ENCODE measurements around the gene LYRM4.

LYRM4 gene

DNA sequence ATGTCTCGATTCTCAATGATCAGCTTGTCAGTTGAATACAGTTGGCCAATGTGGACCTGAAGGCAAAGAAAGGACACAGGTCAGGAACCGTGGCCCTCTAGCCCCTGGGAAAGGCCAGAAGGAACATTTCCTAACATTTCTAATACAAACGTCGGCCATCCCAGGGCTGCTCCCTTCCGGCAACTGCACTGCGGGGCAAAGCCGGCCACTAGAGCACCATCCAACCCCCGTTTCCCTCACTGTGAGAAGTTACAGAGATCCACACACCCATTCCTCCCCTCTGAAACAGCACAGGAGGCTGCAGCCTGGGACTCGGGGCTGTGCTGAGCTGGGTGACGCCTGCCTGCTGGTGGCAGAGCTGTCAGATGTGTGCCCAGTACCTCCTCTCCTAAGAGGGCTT is 151.3 kb downstream of the LYRM4 start:
- no peak for DNase-seq (ENCODE audit: low spot score)
- no peaks in the 10 kb centered on the region for H3K36me3 Mint-ChIP-seq (ENCODE audit: low read depth)
- no peak overlapping the region for H3K4me3 Mint-ChIP-seq
- H3K4me1 Mint-ChIP-seq (ENCODE audit: low read depth): no peaks in the 10 kb centered on the region
- no peak overlapping the region for H3K27ac Mint-ChIP-seq
- H3K27me3 Mint-ChIP-seq (ENCODE audit: low read depth): no peaks in the 10 kb centered on the region
- H3K9me3 Mint-ChIP-seq: no peaks in the 10 kb centered on the region

DNA sequence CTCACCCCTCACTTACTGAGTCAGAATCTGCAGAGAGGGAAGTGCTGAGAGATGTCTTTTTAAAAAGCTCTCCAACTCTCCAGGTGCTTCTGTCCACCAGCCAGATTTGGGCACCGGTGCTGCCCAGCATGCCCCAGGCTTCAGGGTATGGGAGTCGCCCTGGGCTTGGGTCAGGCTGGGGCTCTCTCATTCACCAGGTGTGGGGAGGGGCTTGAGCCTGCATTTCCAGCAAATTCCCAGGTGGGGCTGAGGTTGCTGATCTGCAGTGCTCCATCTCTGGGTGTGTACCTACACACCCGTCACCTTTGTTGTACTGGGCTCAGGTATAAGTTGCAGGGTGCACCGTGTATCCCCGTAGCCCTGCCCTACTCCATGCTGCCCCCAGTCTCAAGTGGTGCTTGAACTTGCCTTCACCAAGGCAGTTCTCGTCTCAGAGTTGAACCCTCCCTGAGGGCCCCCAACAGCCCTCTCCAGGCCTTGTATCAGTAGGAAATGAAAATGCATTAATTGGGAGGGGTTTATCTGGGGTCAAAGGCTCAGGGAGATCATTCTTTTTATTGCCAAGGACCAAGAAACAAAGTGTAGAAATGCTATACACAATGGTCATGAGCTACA is 152.1 kb downstream of the LYRM4 start:
- H3K27ac Mint-ChIP-seq: no peak overlapping the region
- DNase-seq (ENCODE audit: low spot score): no peak
- H3K36me3 Mint-ChIP-seq (ENCODE audit: low read depth): no peaks in the 10 kb centered on the region
- H3K27me3 Mint-ChIP-seq (ENCODE audit: low read depth): no peaks in the 10 kb centered on the region
- H3K9me3 Mint-ChIP-seq: no peaks in the 10 kb centered on the region
- H3K4me3 Mint-ChIP-seq: no peak overlapping the region
- no peaks in the 10 kb centered on the region for H3K4me1 Mint-ChIP-seq (ENCODE audit: low read depth)

DNA sequence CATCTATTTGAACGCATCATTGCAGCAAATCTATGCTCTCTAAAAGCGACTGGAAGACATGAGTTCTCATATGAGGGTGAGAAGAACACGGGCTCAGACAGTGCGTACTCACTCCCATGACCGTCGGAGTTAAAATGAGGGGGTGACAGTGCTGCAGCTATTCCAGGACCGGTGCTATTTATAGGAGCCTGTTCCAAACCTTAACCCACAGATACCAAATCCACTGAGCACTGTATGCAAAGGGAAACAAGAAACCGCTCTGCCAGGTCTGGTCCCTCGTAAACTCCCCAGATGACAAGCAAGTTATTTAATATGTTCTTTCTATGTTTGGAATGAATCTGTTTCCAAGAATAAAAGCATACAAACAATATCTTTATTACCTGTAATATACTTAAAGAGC is 152.7 kb downstream of the LYRM4 start:
- H3K27me3 Mint-ChIP-seq (ENCODE audit: low read depth): no peaks in the 10 kb centered on the region
- H3K27ac Mint-ChIP-seq: no peak overlapping the region
- no peak for DNase-seq (ENCODE audit: low spot score)
- H3K4me1 Mint-ChIP-seq (ENCODE audit: low read depth): no peaks in the 10 kb centered on the region
- H3K36me3 Mint-ChIP-seq (ENCODE audit: low read depth): no peaks in the 10 kb centered on the region
- no peaks in the 10 kb centered on the region for H3K9me3 Mint-ChIP-seq
- no peak overlapping the region for H3K4me3 Mint-ChIP-seq

DNA sequence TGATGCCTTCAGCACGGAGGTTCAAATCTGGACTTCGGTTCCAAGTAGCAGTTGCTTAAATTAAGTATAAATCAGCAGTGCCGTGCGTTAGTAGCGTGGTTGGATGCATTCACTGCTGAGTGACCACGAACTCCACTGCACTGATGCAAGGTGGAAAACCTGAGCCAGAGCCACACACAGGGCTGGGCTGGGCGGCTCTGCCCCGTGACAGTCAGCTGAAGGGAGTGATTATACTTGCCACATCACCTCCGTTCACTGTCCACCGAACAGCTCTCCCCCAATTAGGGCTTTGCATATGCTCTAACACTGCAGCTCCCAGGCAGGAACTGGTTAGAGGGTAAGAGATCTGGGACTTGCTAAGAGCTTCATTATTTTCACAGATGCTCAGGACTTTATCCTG is 153.4 kb downstream of the LYRM4 start:
- Mint-ChIP-seq H3K27me3 (ENCODE audit: low read depth) (no peaks in the 10 kb centered on the region), H3K4me1 (ENCODE audit: low read depth) (peaks cover 3% of the 10 kb centered on the region), H3K9me3 (no peaks in the 10 kb centered on the region), H3K4me3 (no peak overlapping the region), H3K27ac (no peak overlapping the region), H3K36me3 (ENCODE audit: low read depth) (no peaks in the 10 kb centered on the region)
- DNase-seq (ENCODE audit: low spot score): no peak

DNA sequence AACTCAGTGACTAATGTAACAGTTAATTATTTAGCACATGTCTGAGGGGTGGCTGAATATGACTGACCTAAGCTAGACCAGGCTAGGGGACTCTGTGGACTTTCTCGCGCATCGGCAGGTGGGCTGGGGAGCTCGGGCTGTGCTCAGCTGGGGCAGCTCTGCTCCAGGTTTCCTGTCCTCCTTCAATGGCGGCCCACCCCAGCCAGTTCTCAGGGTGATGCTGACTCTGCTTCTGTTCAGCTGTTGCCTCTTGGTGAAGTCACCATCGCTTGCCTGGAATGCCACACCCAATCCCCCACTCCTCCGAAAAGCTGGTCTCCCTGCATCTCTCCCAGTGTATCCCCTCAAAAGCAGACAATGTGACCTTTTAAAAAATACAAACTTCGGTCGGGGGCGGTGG is 155.6 kb downstream of the LYRM4 start:
- no peak overlapping the region for H3K27ac Mint-ChIP-seq
- DNase-seq (ENCODE audit: low spot score): no peak
- H3K36me3 Mint-ChIP-seq (ENCODE audit: low read depth): no peaks in the 10 kb centered on the region
- H3K4me3 Mint-ChIP-seq: no peak overlapping the region
- H3K4me1 Mint-ChIP-seq (ENCODE audit: low read depth): peaks cover 5% of the 10 kb centered on the region
- H3K27me3 Mint-ChIP-seq (ENCODE audit: low read depth): no peaks in the 10 kb centered on the region
- no peaks in the 10 kb centered on the region for H3K9me3 Mint-ChIP-seq

DNA sequence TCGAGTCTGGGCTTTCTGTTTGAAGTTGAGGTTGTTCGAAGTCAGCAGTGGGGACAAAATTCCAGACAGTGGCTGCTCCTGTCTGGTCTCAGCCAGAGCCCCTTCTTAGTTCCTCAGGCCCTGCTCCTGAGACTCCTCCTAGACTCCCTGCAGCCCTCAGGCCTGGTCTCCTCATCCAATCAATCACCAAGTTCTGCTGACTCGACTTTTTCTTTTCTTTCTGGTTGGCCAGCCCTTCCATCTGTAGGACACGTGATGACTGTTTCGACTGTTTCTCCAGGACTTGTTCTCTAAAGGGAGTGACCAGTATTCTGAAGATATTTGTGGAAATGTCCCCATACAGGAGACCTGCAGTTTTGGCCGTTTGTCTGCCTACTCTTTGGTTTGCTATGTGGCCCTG is 156.1 kb downstream of the LYRM4 start:
- Mint-ChIP-seq H3K4me1 (ENCODE audit: low read depth) (peaks cover 5% of the 10 kb centered on the region), H3K27ac (no peak overlapping the region), H3K9me3 (no peaks in the 10 kb centered on the region), H3K27me3 (ENCODE audit: low read depth) (no peaks in the 10 kb centered on the region), H3K4me3 (no peak overlapping the region), H3K36me3 (ENCODE audit: low read depth) (no peaks in the 10 kb centered on the region)
- DNase-seq (ENCODE audit: low spot score): no peak

DNA sequence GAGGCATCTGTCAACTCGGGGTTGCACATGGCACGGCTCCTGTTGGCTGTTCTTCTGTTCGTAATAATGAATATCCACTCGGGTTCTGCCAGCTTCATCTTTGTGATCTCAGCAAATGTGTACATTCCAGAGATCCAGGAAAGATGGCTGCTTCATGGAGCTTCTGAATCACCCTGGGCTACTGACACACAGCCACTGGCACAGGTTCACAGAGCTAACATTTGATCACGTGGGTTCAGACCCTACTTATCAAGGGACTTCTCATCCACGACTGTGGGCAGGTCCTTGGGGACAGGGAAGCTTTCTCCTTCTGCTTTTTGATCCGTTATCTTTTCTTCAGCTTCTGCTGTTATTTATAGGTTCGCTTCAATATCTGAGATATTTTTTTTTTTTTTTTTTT is 157.5 kb downstream of the LYRM4 start:
- no peak overlapping the region for H3K4me3 Mint-ChIP-seq
- no peaks in the 10 kb centered on the region for H3K27me3 Mint-ChIP-seq (ENCODE audit: low read depth)
- no peaks in the 10 kb centered on the region for H3K9me3 Mint-ChIP-seq
- H3K4me1 Mint-ChIP-seq (ENCODE audit: low read depth): peaks cover 5% of the 10 kb centered on the region
- H3K27ac Mint-ChIP-seq: no peak overlapping the region
- no peak for DNase-seq (ENCODE audit: low spot score)
- no peaks in the 10 kb centered on the region for H3K36me3 Mint-ChIP-seq (ENCODE audit: low read depth)

DNA sequence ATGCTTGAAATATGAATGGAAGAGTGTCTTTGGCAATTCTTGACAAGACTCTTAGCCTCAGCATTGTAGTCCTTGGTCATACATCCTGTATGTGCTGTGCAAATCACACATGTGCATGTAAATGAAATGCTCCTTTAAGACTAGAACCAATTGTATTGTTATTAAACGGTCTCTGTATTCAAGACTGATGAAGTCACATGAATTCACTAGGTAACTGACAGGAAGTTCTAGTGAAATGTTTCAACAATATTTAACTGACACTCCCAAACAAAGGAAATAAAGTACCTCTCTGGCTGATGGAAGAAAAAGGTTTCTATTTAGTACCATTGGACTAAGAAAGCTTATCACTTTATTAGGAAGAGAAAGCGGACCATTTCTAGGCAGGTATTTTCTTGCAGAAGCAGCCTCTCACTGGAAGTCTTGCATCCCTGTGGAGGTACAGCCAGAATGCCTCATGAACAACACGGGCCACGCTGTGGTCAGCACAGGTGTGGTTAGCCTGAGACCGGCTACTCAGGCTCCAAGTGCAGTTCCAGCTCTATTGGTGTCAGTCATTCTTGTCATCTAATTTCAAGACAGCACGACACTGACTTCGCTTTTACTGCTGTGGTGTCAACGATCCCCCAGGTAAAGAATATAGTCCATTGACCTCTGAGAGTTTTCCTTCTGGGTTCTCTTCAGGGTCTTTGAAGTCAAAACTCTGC is 158.3 kb downstream of the LYRM4 start:
- no peaks in the 10 kb centered on the region for H3K9me3 Mint-ChIP-seq

DNA sequence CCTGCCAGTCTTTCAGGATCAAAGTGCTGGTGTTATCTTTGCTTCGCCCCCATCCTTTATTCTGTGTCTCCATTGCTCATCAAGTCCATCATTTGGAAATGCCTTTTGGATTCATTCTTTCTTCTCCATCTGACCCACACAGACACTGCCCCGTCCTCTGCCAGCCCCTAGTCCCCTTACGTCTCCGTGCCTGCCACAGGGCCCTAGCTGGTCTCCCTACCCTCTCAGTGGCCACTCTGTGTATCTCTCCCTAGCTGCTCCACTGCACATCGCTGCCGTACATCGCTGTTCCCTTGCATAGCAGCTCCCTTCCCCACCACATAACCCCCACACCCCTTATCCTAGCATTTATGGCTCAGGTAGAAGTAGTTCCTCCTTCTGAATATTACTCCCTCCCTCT is 159.9 kb downstream of the LYRM4 start:
- Mint-ChIP-seq H3K27me3 (ENCODE audit: low read depth) (no peaks in the 10 kb centered on the region), H3K9me3 (no peaks in the 10 kb centered on the region), H3K4me3 (no peak overlapping the region), H3K4me1 (ENCODE audit: low read depth) (peaks cover 5% of the 10 kb centered on the region), H3K36me3 (ENCODE audit: low read depth) (no peaks in the 10 kb centered on the region), H3K27ac (no peak overlapping the region)
- no peak for DNase-seq (ENCODE audit: low spot score)

More for the DNA sequence above, 158.3 kb downstream of the LYRM4 start:
- Mint-ChIP-seq H3K4me3 (no peak overlapping the region), H3K4me1 (ENCODE audit: low read depth) (peaks cover 5% of the 10 kb centered on the region), H3K27ac (no peak overlapping the region), H3K36me3 (ENCODE audit: low read depth) (no peaks in the 10 kb centered on the region), H3K27me3 (ENCODE audit: low read depth) (no peaks in the 10 kb centered on the region)
- DNase-seq (ENCODE audit: low spot score): no peak

DNA sequence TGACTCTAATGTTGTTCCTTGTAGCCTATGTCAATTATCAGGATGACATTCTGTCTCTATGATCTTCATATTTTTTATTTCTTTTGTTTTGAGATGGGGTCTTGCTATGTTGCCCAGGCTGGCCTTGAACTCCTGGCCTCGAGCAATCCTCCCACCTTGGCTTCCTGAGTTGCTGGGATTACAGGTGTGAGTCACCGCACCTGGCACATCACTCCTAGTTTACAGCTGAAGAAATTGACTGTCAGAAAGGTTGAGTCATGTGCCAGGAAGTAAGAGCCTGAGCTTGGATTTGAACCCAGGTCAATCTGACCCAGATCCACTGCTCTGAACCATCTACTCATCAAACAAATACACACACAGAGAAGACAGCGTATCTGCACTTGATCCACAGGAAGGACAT is 161.2 kb downstream of the LYRM4 start:
- Mint-ChIP-seq H3K4me1 (ENCODE audit: low read depth) (peaks cover 5% of the 10 kb centered on the region), H3K4me3 (no peak overlapping the region), H3K27ac (no peak overlapping the region)

DNA sequence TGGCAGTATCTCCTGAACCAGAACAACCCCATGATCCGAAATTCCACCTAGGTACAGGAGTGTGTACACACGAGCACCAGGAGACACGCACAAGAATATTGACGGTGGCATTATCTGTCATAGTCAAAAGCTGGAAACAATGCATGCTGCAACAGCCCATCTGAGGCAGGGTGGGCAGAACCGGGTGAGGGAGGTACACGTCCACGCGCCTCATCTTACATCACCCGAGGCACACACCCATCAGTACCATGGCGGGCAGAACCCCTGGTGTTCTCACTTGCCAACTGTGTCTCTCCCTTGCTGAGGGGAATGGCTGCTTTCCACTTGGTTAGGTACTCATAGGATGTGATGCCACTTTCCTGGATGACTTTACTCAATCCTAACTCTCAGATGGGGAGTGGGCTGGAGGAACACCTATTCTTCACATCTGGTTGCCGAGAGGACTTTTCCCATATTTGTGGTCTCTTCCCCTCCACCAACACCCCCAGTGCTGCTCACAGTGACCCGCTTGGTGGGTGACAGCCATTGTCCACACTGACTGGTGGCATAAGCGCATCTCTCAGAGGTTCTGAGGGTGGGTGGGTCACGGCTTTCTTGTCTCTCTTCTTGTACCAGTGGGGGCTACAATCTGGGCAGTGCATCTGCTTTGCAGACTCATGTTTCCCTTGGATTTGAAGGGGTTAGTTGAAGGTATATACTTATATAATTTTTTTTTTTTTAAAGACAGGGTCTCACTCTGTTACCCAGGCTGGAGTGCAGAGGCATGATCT is 162.1 kb downstream of the LYRM4 start:
- Mint-ChIP-seq H3K36me3 (ENCODE audit: low read depth) (no peaks in the 10 kb centered on the region), H3K27me3 (ENCODE audit: low read depth) (peaks cover 6% of the 10 kb centered on the region), H3K27ac (no peak overlapping the region), H3K4me1 (ENCODE audit: low read depth) (peaks cover 5% of the 10 kb centered on the region), H3K4me3 (no peak overlapping the region), H3K9me3 (no peaks in the 10 kb centered on the region)
- no peak for DNase-seq (ENCODE audit: low spot score)

More for the DNA sequence above, 161.2 kb downstream of the LYRM4 start:
- H3K36me3 Mint-ChIP-seq (ENCODE audit: low read depth): no peaks in the 10 kb centered on the region
- no peaks in the 10 kb centered on the region for H3K9me3 Mint-ChIP-seq
- DNase-seq (ENCODE audit: low spot score): no peak
- H3K27me3 Mint-ChIP-seq (ENCODE audit: low read depth): peaks cover 1% of the 10 kb centered on the region

DNA sequence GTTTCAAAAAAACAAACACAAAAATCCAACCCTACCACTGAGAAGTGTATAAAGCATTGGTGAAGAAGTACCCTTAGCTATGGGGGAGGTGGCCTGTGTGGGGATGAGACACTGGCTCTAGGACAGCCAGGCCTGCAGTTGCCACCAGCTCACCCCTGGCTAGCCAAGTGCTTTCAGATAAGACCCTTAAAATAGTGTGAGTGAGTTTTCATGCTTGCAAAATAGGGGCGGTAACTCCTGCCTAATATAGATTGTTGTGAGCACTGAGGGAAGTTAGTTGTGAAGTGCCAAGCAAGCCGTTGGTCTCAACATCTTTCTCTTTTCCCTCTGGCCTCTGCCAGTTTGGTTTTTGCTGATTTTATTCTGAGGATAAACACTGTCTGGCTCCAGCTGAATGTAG is 164.3 kb downstream of the LYRM4 start:
- Mint-ChIP-seq H3K4me3 (no peak overlapping the region), H3K36me3 (ENCODE audit: low read depth) (no peaks in the 10 kb centered on the region), H3K4me1 (ENCODE audit: low read depth) (no peaks in the 10 kb centered on the region), H3K27ac (no peak overlapping the region), H3K27me3 (ENCODE audit: low read depth) (peaks cover 19% of the 10 kb centered on the region), H3K9me3 (no peaks in the 10 kb centered on the region)
- no peak for DNase-seq (ENCODE audit: low spot score)

DNA sequence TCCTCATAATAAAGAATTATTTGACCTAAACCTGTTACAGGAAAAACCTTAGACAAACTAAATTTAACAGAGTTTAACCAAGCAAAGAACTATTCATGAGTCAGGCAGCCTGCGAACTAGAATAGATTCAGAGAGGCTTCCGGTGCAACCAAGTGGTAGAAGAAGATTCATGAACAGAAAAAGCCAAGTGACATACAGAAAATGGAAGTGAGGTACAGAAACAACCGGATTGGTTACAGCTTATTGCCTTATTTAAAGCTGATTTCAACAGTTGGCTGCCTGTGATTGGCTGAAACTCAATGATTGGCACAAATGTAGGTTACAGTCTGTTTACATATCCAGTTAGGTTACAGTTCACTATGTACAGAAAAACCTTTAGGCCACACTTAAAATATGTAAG is 165.5 kb downstream of the LYRM4 start:
- H3K27me3 Mint-ChIP-seq (ENCODE audit: low read depth): peaks cover 31% of the 10 kb centered on the region
- H3K27ac Mint-ChIP-seq: no peak overlapping the region
- H3K4me1 Mint-ChIP-seq (ENCODE audit: low read depth): no peaks in the 10 kb centered on the region
- H3K4me3 Mint-ChIP-seq: no peak overlapping the region
- H3K9me3 Mint-ChIP-seq: no peaks in the 10 kb centered on the region
- no peaks in the 10 kb centered on the region for H3K36me3 Mint-ChIP-seq (ENCODE audit: low read depth)
- DNase-seq (ENCODE audit: low spot score): no peak

DNA sequence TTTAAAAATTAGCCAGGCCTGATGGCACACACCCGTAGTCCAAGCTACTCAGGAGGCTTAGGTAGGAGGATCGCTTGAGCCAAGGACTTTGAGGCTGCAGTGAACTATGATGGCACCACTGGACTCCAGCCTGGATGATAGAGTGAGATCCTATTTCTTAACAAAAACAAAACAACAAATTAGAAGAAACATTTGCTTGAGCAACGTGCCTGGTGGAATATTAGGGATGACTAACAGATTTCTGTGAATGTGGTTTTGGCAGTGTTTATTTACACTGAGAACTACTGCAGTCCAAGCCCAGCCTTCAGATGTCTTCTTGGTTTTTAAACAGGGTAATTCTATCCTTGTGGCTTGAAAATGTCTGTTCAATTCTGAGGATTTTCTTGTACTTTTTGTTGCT is 166.4 kb downstream of the LYRM4 start:
- no peaks in the 10 kb centered on the region for H3K4me1 Mint-ChIP-seq (ENCODE audit: low read depth)
- H3K4me3 Mint-ChIP-seq: no peak overlapping the region
- no peaks in the 10 kb centered on the region for H3K36me3 Mint-ChIP-seq (ENCODE audit: low read depth)
- H3K27me3 Mint-ChIP-seq (ENCODE audit: low read depth): peaks cover 36% of the 10 kb centered on the region
- H3K9me3 Mint-ChIP-seq: no peaks in the 10 kb centered on the region
- DNase-seq (ENCODE audit: low spot score): no peak
- no peak overlapping the region for H3K27ac Mint-ChIP-seq

All from T-helper 2 cell treated with Interferon-gamma antibody and Interleukin-4, amounts not matched to agents 5 μg/mL and 100 μg/mL, for 36 hours (primary cell).